PC-3 (cell line): Measurements from ENCODE around the gene HDHD3. TPM values are rescaled to one million over a fixed set of nuclear protein-coding genes. Genes with fewer than 3 reads are reported as not detected.
A peak's percentile ranks its signal among the peaks of the same experiment; 100 is the strongest.

Source experiments
- ATAC-seq: fragments of 200-7000 bp; cut with Tn5 transposase; 2 replicates; pipeline ENCODE4 v1.9.1; 2020; ENCODE audit warnings: mild to moderate bottlenecking, moderate library complexity
- BruUV-seq: library from RNA; stranded (reverse); fragments of 400-500 nt; replicated peaks from 2 replicates; lab custom pipeline; 2021; lab: Mats Ljungman, UMichigan
- CTCF ChIA-PET: fragments of 300-600 bp; sonication (Branson Sonifier 250); formaldehyde crosslinking; loops from one replicate; lab custom pipeline; 2022; ENCODE audit warnings: antibody characterized with exemption; lab: Charles Lee
- POLR2A ChIA-PET: fragments of 300-600 bp; sonication (Branson Sonifier 250); formaldehyde crosslinking; loops from one replicate; lab custom pipeline; 2022; ENCODE audit warnings: antibody characterized with exemption; ENCODE audit not compliant: unreplicated experiment; lab: Charles Lee
- DNase-seq: peaks from one replicate; pipeline ENCODE4 v3.0.0-alpha.2; 2015
- H2AFZ ChIP-seq: fragments of 300-600 bp; sonication (generic); 2 replicates; pipeline ENCODE4 v1.6.0; 2016; ENCODE audit warnings: antibody characterized with exemption, low read length
- H3F3A ChIP-seq: fragments of 300-600 bp; sonication (generic); one replicate; pipeline ENCODE4 v1.6.0; 2017; ENCODE audit warnings: antibody characterized with exemption, low read length, control low read depth, mild to moderate bottlenecking; ENCODE audit not compliant: unreplicated experiment
- H3K27ac ChIP-seq: fragments of 300-600 bp; sonication (generic); 2 replicates; pipeline ENCODE4 v1.5.1; 2016; ENCODE audit warnings: mild to moderate bottlenecking, low read length
- H3K27me3 ChIP-seq: fragments of 300-600 bp; sonication (generic); 2 replicates; pipeline ENCODE4 v1.6.1; 2016; ENCODE audit warnings: low read length, mixed read lengths
- H3K36me3 ChIP-seq: fragments of 300-600 bp; sonication (generic); 2 replicates; pipeline ENCODE4 v1.6.1; 2016; ENCODE audit warnings: low read depth, mixed run types, low read length, mixed read lengths
- H3K4me1 ChIP-seq: fragments of 300-600 bp; sonication (generic); 2 replicates; pipeline ENCODE4 v1.5.1; 2016; ENCODE audit warnings: low read length; ENCODE audit not compliant: insufficient read depth
- H3K4me2 ChIP-seq: fragments of 300-600 bp; sonication (generic); 2 replicates; pipeline ENCODE4 v1.6.0; 2016; ENCODE audit warnings: low read length
- H3K4me3 ChIP-seq: fragments of 300-600 bp; sonication (generic); 2 replicates; pipeline ENCODE4 v1.5.1; 2016; ENCODE audit warnings: mild to moderate bottlenecking, low read length, mixed read lengths
- H3K79me2 ChIP-seq: fragments of 300-600 bp; sonication (generic); 2 replicates; pipeline ENCODE4 v1.6.1; 2017; ENCODE audit warnings: low read length, mixed read lengths
- H3K9ac ChIP-seq: fragments of 300-600 bp; sonication (generic); 2 replicates; pipeline ENCODE4 v1.6.0; 2016; ENCODE audit warnings: mild to moderate bottlenecking, low read length
- H3K9me2 ChIP-seq: fragments of 300-600 bp; sonication (generic); replicated peaks from 2 replicates; pipeline ENCODE4 v1.6.1; 2016; ENCODE audit warnings: mixed run types, low read length, mixed read lengths
- H3K9me3 ChIP-seq: fragments of 300-600 bp; sonication (generic); 2 replicates; pipeline ENCODE4 v1.6.1; 2016; ENCODE audit warnings: low read length, mixed read lengths
- H4K20me1 ChIP-seq: fragments of 300-600 bp; sonication (generic); 2 replicates; pipeline ENCODE4 v1.6.1; 2016; ENCODE audit warnings: low read length, mixed read lengths
- CTCF ChIP-seq: fragments of 300-600 bp; sonication (generic); conservative IDR thresholded peaks from 2 replicates; pipeline ENCODE4 v1.5.1; 2017; ENCODE audit warnings: antibody characterized with exemption, low read depth, mild to moderate bottlenecking, low read length
- EZH2 ChIP-seq: fragments of 300-600 bp; sonication (generic); IDR thresholded peaks from one replicate; pipeline ENCODE4 v1.6.1; 2017; ENCODE audit warnings: antibody characterized with exemption, mild to moderate bottlenecking, low read length; ENCODE audit not compliant: unreplicated experiment
- EZH2phosphoT487 ChIP-seq: fragments of 300-600 bp; sonication (generic); IDR thresholded peaks from 2 replicates; pipeline ENCODE4 v1.6.1; 2018; ENCODE audit warnings: mild to moderate bottlenecking, antibody characterized with exemption, low read length, borderline replicate concordance
- intact Hi-C: fragments of 100-400 bp; cut with micrococcal nuclease; formaldehyde crosslinking; loops from 2 replicates; pipeline ENCODE4 v1.9.0; 2023
- total RNA-seq: library from RNA; depleted of rRNA; stranded (reverse); fragments of >200 nt; gene quantifications from 2 replicates; pipeline ENCODE4 v1.2.3, GENCODE V29; 2014

Gene HDHD3
- total RNA-seq, 1 experiment from 2014 or later: 17.8 TPM

- DNase-seq: no peak
- POLR2A ChIA-PET: no interaction called here
- Histone ChIP-seq H3K4me1 (peaks cover 13% of the 10 kb centered on the region), H3K9me2 (no peaks in the 10 kb centered on the region), H3K4me2 (no peak overlapping the region), H3F3A (no peaks in the 10 kb centered on the region), H3K27ac (no peak overlapping the region), H3K27me3 (no peaks in the 10 kb centered on the region), H4K20me1 (no peaks in the 10 kb centered on the region), H3K9me3 (no peaks in the 10 kb centered on the region), H3K36me3 (no peaks in the 10 kb centered on the region), H3K9ac (no peak overlapping the region), H3K79me2 (no peaks in the 10 kb centered on the region), H2AFZ (no peak overlapping the region), H3K4me3 (no peak overlapping the region)
- TF ChIP-seq CTCF: no peak
- CTCF ChIA-PET: interaction anchor here (0.6 kb wide), 1 partner anchor 53 kb away, joined by 3 read pairs; no protein-coding TSS in a partner anchor
- BruUV-seq: no TSS peak
- no peak for ATAC-seq
- intact Hi-C loops: no loop called here
Measured at GRCh38 chr9:113364951-113365350, 11.8 kb downstream of the HDHD3 start.

- no peak overlapping the region for H3K4me3 ChIP-seq
- no peak overlapping the region for H2AFZ ChIP-seq
- no peaks in the 10 kb centered on the region for H3K36me3 ChIP-seq
- H3F3A ChIP-seq: no peaks in the 10 kb centered on the region
- H4K20me1 ChIP-seq: no peaks in the 10 kb centered on the region
- BruUV-seq: no TSS peak
- H3K4me2 ChIP-seq: no peak overlapping the region
- TF ChIP-seq EZH2 (no peak), CTCF (no peak), EZH2phosphoT487 (no peak)
- H3K4me1 ChIP-seq: peaks cover 13% of the 10 kb centered on the region
- no peak overlapping the region for H3K27ac ChIP-seq
- no peaks in the 10 kb centered on the region for H3K9me3 ChIP-seq
- intact Hi-C loops: no loop called here
- H3K9ac ChIP-seq: no peak overlapping the region
- POLR2A ChIA-PET: no interaction called here
- DNase-seq: no peak
- no peaks in the 10 kb centered on the region for H3K27me3 ChIP-seq
- H3K9me2 ChIP-seq: no peaks in the 10 kb centered on the region
- H3K79me2 ChIP-seq: no peaks in the 10 kb centered on the region
- CTCF ChIA-PET: no interaction called here
- ATAC-seq: no peak
Measured at GRCh38 chr9:113363336-113363735, 13.4 kb downstream of the HDHD3 start.

- H3K4me2 ChIP-seq: 0 out of 2 replicates have a peak overlapping the region, but pooled peaks have one; percentile 51
Measured at GRCh38 chr9:113361304-113362018, 15.3 kb downstream of the HDHD3 start.

More at GRCh38 chr9:113361304-113362018, 15.3 kb downstream of the HDHD3 start:
- Histone ChIP-seq H2AFZ (no peak overlapping the region), H3K9ac (no peak overlapping the region), H3K4me3 (no peak overlapping the region), H3K36me3 (no peaks in the 10 kb centered on the region), H3K27ac (no peak overlapping the region), H3K27me3 (no peaks in the 10 kb centered on the region), H3K9me3 (no peaks in the 10 kb centered on the region), H3K79me2 (no peaks in the 10 kb centered on the region), H4K20me1 (no peaks in the 10 kb centered on the region), H3F3A (no peaks in the 10 kb centered on the region), H3K4me1 (peaks cover 13% of the 10 kb centered on the region), H3K9me2 (no peaks in the 10 kb centered on the region)
- CTCF ChIA-PET: no interaction called here
- no peak for TF ChIP-seq CTCF
- TF ChIP-seq EZH2phosphoT487: no peak
- TF ChIP-seq EZH2: no peak
- ATAC-seq (peak; percentile 95), DNase-seq (peak; percentile 37)
- no TSS peak for BruUV-seq
- POLR2A ChIA-PET: no interaction called here
- intact Hi-C loops: no loop called here
